Measurements from ENCODE around the gene SLC26A5. TPM values are rescaled to one million over a fixed set of nuclear protein-coding genes. Genes with fewer than 3 reads are reported as not detected.

Gene SLC26A5
- polyA plus RNA-seq, 3 donors = not detected

GRCh38 chr7:103480771-103481170, 34.8 kb upstream of the SLC26A5 start:
- H2AFZ ChIP-seq (ENCODE audit: insufficient read depth, low read depth, low read length, poor library complexity, severe bottlenecking) = no peak overlapping the region
- H3K4me3 Mint-ChIP-seq = no peak overlapping the region
- intact Hi-C loops (cut with micrococcal nuclease) = no loop called here
- H4K20me1 ChIP-seq (ENCODE audit: insufficient read depth, low read length) = no peaks in the 10 kb centered on the region
- H3K27me3 ChIP-seq (ENCODE audit: control insufficient read depth in 2 of 2, insufficient read depth in 2 of 2, low read length in 2 of 2) = peaks cover 0 to 2% of the 10 kb centered on the region in 2 donors
- no peak for TF ChIP-seq CTCF (IDR thresholded peaks at IDR 0.05)
- H3K79me2 ChIP-seq (ENCODE audit: insufficient read depth, low read length) = no peaks in the 10 kb centered on the region
- no peak overlapping the region for H3K27ac ChIP-seq (ENCODE audit: low read depth in 1 of 2, low read length in 2 of 2)
- no peak overlapping the region for H3K27ac Mint-ChIP-seq
- no peaks in the 10 kb centered on the region for H3K36me3 ChIP-seq (replicated peaks in 1 of 2; ENCODE audit: control insufficient read depth in 1 of 2, insufficient read depth in 2 of 2, low read length in 2 of 2)
- H3K27me3 Mint-ChIP-seq (ENCODE audit: low read depth in 3 of 3) = peaks cover 0 to 10% (median 3%) of the 10 kb centered on the region in 3 donors
- no peaks in the 10 kb centered on the region for H3K9me3 ChIP-seq (replicated peaks in 1 of 2; ENCODE audit: control insufficient read depth in 1 of 2, insufficient read depth in 1 of 2, low read length in 2 of 2)
- no peak for DNase-seq
- no peaks in the 10 kb centered on the region for H3K9me3 Mint-ChIP-seq
- H3K36me3 Mint-ChIP-seq = no peaks in the 10 kb centered on the region
- no peaks in the 10 kb centered on the region for H3K4me1 Mint-ChIP-seq
- no peak overlapping the region for H3K9ac ChIP-seq (ENCODE audit: insufficient read depth, low read length, poor library complexity, severe bottlenecking)
- H3K4me1 ChIP-seq (ENCODE audit: control insufficient read depth in 1 of 2, insufficient read depth in 2 of 2, low read length in 2 of 2) = no peaks in the 10 kb centered on the region
- no peak overlapping the region for H3K4me2 ChIP-seq (replicated peaks; ENCODE audit: extremely low read depth, low read length, poor library complexity, severe bottlenecking)
- no peak overlapping the region for H3K4me3 ChIP-seq (replicated peaks in 1 of 3; ENCODE audit: low read depth in 2 of 3, low read length in 3 of 3)
- WGBS (ENCODE audit: insufficient coverage) = 56% methylated on average over 1 of the region's 2 CpGs

GRCh38 chr7:103474956-103475355, 28.9 kb upstream of the SLC26A5 start:
- Histone ChIP-seq H3K4me3 (replicated peaks in 1 of 3; ENCODE audit: low read depth in 2 of 3, low read length in 3 of 3) (no peak overlapping the region), H2AFZ (ENCODE audit: insufficient read depth, low read depth, low read length, poor library complexity, severe bottlenecking) (no peak overlapping the region)
- WGBS (ENCODE audit: insufficient coverage) = 56% methylated on average over 3 of the region's 5 CpGs

More at GRCh38 chr7:103474956-103475355, 28.9 kb upstream of the SLC26A5 start:
- intact Hi-C loops (cut with micrococcal nuclease) = no loop called here
- Histone ChIP-seq H4K20me1 (ENCODE audit: insufficient read depth, low read length) (no peaks in the 10 kb centered on the region), H3K27me3 (ENCODE audit: control insufficient read depth in 2 of 2, insufficient read depth in 2 of 2, low read length in 2 of 2) (peaks cover 2 to 3% of the 10 kb centered on the region in 2 donors), H3K36me3 (replicated peaks in 1 of 2; ENCODE audit: control insufficient read depth in 1 of 2, insufficient read depth in 2 of 2, low read length in 2 of 2) (no peaks in the 10 kb centered on the region), H3K4me1 (ENCODE audit: control insufficient read depth in 1 of 2, insufficient read depth in 2 of 2, low read length in 2 of 2) (no peaks in the 10 kb centered on the region), H3K4me2 (replicated peaks; ENCODE audit: extremely low read depth, low read length, poor library complexity, severe bottlenecking) (no peak overlapping the region), H3K9me3 (replicated peaks in 1 of 2; ENCODE audit: control insufficient read depth in 1 of 2, insufficient read depth in 1 of 2, low read length in 2 of 2) (no peaks in the 10 kb centered on the region), H3K27ac (ENCODE audit: low read depth in 1 of 2, low read length in 2 of 2) (no peak overlapping the region), H3K79me2 (ENCODE audit: insufficient read depth, low read length) (no peaks in the 10 kb centered on the region), H3K9ac (ENCODE audit: insufficient read depth, low read length, poor library complexity, severe bottlenecking) (no peak overlapping the region)
- H3K27ac Mint-ChIP-seq = no peak overlapping the region
- no peak for DNase-seq
- H3K27me3 Mint-ChIP-seq (ENCODE audit: low read depth in 3 of 3) = peaks cover 0 to 5% (median 3%) of the 10 kb centered on the region in 3 donors
- H3K36me3 Mint-ChIP-seq = no peaks in the 10 kb centered on the region
- H3K4me1 Mint-ChIP-seq = no peaks in the 10 kb centered on the region
- no peaks in the 10 kb centered on the region for H3K9me3 Mint-ChIP-seq
- TF ChIP-seq CTCF (IDR thresholded peaks at IDR 0.05) = no peak
- H3K4me3 Mint-ChIP-seq = no peak overlapping the region

All from CD14-positive monocyte (primary cell).